NB4 (cell line): ENCODE results near the gene VMO1.

ENCODE experiments used
- DNase-seq: peaks from one replicate; pipeline ENCODE4 v3.0.0; 2010; ENCODE audit warnings: low read depth
- H3K4me3 ChIP-seq: one replicate; pipeline ENCODE4 v1.5.1; 2011; ENCODE audit warnings: mild to moderate bottlenecking, low read depth, low read length, moderate library complexity
- CTCF ChIP-seq: IDR thresholded peaks from one replicate; pipeline ENCODE4 v1.5.1; 2012; ENCODE audit warnings: low read depth, low read length
- MAX ChIP-seq: IDR thresholded peaks from 2 replicates; pipeline ENCODE4 v1.6.1; 2011; ENCODE audit warnings: low read depth, low read length
- MYC ChIP-seq: IDR thresholded peaks from 2 replicates; pipeline ENCODE4 v1.6.1; 2011; ENCODE audit warnings: low read depth, low read length
- POLR2A ChIP-seq: IDR thresholded peaks from 2 replicates; pipeline ENCODE4 v1.6.1; 2011; ENCODE audit warnings: mild to moderate bottlenecking; ENCODE audit not compliant: insufficient read length; ENCODE audit errors: extremely low read depth

The VMO1 gene

GRCh38 chr17:4771519-4772234, 14.5 kb downstream of the VMO1 start, which contains the start of gene TM4SF5:
TSS of gene TM4SF5 (plus strand) at chr17:4771886. CDS start at chr17:4771923, 37 bp downstream.
- no peak within 1 kb of the TSS for H3K4me3 ChIP-seq
- TF ChIP-seq MAX (no peak), MYC (no peak), POLR2A (no peak), CTCF (no peak)
- no peak for DNase-seq

GRCh38 chr17:4769628-4770027, 16.5 kb downstream of the VMO1 start:
- no peak for DNase-seq
- no peak overlapping the region for H3K4me3 ChIP-seq
- no peak for TF ChIP-seq MAX
- no peak for TF ChIP-seq CTCF
- no peak for TF ChIP-seq POLR2A
- TF ChIP-seq MYC: no peak

GRCh38 chr17:4768298-4768697, 17.9 kb downstream of the VMO1 start:
- TF ChIP-seq POLR2A (no peak), CTCF (no peak), MAX (no peak), MYC (no peak)
- no peak overlapping the region for H3K4me3 ChIP-seq
- DNase-seq: no peak

GRCh38 chr17:4766723-4767122, 19.4 kb downstream of the VMO1 start:
- DNase-seq: no peak
- H3K4me3 ChIP-seq: no peak overlapping the region
- TF ChIP-seq POLR2A: no peak
- TF ChIP-seq MAX: no peak
- TF ChIP-seq MYC: no peak
- TF ChIP-seq CTCF: no peak

GRCh38 chr17:4766201-4766600, 20.0 kb downstream of the VMO1 start:
- DNase-seq: peak; percentile 30
- TF ChIP-seq POLR2A (no peak), CTCF (no peak), MAX (no peak), MYC (no peak)
- H3K4me3 ChIP-seq: no peak overlapping the region
